ENCODE measurements around the gene CDH15. TPM values are rescaled to one million over a fixed set of nuclear protein-coding genes. Genes with fewer than 3 reads are reported as not detected.
A peak's percentile ranks its signal among the peaks of the same experiment; 100 is the strongest.
"Not testable (repeated sequence)": the region's sequence is repeated elsewhere in the genome, so short reads cannot be mapped to it uniquely, and the experiment has no call there.

The CDH15 gene
- total RNA-seq, 2 experiments from 2014 or later, result not detected

DNA sequence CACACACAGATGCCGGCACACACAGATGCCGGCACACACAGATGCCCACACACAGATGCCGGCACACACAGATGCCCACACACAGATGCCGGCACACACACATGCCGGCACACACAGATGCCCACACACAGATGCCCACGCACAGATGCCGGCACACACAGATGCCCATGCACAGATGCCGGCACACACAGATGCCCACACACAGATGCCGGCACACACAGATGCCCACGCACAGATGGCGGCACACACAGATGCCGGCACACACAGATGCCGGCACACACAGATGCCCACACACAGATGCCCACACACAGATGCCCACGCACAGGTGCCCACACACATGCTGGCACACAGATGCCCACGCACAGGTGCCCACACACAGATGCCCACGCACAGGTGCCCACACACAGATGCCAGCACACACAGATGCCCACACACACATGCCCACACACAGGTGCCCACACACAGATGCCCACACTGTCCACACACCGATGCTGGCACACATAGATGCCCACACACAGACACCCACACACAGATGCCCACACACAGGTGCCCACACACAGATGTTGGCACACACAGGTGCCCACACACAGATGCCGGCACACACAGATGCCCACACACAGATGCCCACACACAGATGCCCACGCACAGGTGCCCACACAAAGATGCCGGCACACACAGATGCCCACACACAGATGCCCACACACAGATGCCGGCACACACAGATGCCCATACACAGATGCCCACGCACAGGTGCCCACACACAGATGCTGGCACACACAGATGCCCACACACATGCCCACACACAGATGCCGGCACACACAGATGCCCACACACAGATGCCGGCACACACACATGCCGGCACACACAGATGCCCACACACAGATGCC lies 17.2 kb downstream of the CDH15 start:
- H3K36me3 Mint-ChIP-seq (ENCODE audit: low read depth); H3K4me1 Mint-ChIP-seq; H3K4me3 Mint-ChIP-seq; H3K27ac Mint-ChIP-seq; POLR2A ChIA-PET; ATAC-seq; H3K9me3 Mint-ChIP-seq (ENCODE audit: low read depth); CTCF ChIA-PET; DNase-seq; H3K27me3 Mint-ChIP-seq; intact Hi-C loops (cut with DNase I, micrococcal nuclease): not testable (repeated sequence)

DNA sequence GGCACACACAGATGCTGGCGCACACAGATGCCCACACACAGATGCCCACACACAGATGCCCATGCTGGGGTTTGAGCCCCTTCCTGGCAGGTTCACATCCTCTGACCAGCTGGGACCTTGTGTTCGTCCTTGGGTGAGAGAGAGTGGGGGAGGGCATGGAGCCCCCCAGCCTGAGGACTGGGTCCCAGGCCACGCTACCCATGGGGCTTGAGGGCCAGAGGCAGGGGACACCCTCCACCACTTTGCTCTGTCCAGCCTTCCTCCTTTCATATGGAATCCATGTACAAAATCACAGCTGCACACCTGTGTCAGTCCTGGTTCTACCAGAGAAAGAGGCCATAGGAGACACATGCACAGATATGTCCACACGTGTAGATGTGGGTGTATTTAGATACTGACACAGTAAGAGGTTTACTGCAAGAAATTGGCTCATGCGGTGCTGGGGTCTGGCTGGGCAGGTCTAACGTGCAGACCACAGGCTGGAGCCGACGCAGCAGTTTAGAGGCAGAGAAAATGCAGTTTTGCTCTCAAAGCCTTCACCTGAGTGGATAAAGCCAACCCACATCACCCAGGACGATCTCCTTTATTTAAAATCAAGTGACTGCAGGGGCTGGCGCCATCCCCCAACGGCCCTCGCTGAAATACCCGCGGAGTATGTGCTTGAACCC lies 17.9 kb downstream of the CDH15 start:
- no peaks in the 10 kb centered on the region for H3K9me3 Mint-ChIP-seq (ENCODE audit: low read depth)
- H3K4me3 Mint-ChIP-seq, result no peak overlapping the region
- H3K27ac Mint-ChIP-seq, result no peak overlapping the region
- H3K27me3 Mint-ChIP-seq, result no peaks in the 10 kb centered on the region
- ChIA-PET POLR2A (no interaction called here), CTCF (no interaction called here)
- peak; percentile 20 for DNase-seq
- no peaks in the 10 kb centered on the region for H3K36me3 Mint-ChIP-seq (ENCODE audit: low read depth)
- intact Hi-C loops (cut with DNase I, micrococcal nuclease), result loop anchor here in 1 of 2 experiments (5.0 kb wide), 1 partner anchor 318 kb away; the partner anchor contains the start of gene SPG7
- H3K4me1 Mint-ChIP-seq, result no peaks in the 10 kb centered on the region
- no peak for ATAC-seq

DNA sequence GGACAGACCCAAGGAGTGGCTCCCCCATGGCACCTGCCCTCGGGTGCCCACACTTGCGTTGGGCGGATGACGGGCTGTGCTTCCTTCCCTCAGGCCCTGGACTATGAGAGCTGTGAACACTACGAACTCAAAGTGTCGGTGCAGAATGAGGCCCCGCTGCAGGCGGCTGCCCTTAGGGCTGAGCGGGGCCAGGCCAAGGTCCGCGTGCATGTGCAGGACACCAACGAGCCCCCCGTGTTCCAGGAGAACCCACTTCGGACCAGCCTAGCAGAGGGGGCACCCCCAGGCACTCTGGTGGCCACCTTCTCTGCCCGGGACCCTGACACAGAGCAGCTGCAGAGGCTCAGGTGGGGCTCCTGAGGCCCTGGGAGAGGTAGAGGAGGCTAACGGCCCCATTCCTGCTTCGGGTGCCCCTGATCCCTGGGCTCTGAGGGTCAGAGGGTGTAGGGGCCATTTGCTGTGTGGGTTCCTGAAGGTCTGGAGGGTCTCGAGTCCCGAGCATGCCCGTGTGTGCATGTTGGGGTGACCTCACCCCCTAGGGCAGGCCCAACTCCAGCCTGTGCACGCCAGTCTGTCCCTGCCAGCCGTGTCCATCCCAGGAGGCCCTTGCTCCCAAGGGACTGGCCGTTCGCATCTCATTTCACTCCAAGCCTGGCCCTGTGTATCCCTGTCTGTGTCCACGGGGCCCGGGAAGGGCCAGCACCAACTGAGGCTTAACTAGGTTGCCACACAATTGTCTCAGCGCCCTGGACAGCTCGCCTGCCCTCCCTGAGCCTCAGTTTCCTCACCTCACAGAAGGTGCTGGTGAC lies 18.8 kb downstream of the CDH15 start:
- Mint-ChIP-seq H3K27me3 (no peaks in the 10 kb centered on the region), H3K9me3 (ENCODE audit: low read depth) (no peaks in the 10 kb centered on the region), H3K36me3 (ENCODE audit: low read depth) (no peaks in the 10 kb centered on the region), H3K4me3 (no peak overlapping the region), H3K4me1 (no peaks in the 10 kb centered on the region), H3K27ac (no peak overlapping the region)
- ChIA-PET CTCF (no interaction called here), POLR2A (no interaction called here)
- no peak for ATAC-seq
- no peak for DNase-seq
- intact Hi-C loops (cut with DNase I, micrococcal nuclease), result loop anchor here in 1 of 2 experiments (5.0 kb wide), 1 partner anchor 317 kb away; the partner anchor contains the start of gene SPG7

- intact Hi-C loops (cut with DNase I, micrococcal nuclease), result loop anchor here in 1 of 2 experiments (5.0 kb wide), 1 partner anchor 316 kb away; the partner anchor contains the start of gene SPG7
- DNase-seq (peak; percentile 19), ATAC-seq (no peak)
- ChIA-PET CTCF (no interaction called here), POLR2A (no interaction called here)
- Mint-ChIP-seq H3K36me3 (ENCODE audit: low read depth) (no peaks in the 10 kb centered on the region), H3K4me3 (no peak overlapping the region), H3K27me3 (no peaks in the 10 kb centered on the region), H3K9me3 (ENCODE audit: low read depth) (no peaks in the 10 kb centered on the region), H3K4me1 (no peaks in the 10 kb centered on the region), H3K27ac (no peak overlapping the region)
Observed at GRCh38 chr16:89191033-89191900, 19.7 kb downstream of the CDH15 start.

DNA sequence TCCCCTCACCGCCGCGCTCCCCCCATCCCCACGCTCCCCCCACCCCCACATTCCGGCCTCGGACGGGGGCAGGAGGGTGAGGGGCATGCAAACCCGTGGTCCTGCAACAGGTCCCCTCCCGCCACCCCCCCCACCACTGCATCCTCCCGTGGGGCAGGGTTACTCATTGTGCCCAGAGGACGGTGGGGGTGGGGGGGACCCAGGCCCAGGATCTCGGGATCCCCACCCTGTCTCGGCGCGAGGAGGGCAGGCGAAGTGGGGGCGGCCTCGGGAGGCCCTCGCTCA lies 20.3 kb downstream of the CDH15 start:
- Mint-ChIP-seq H3K4me3 (no peak overlapping the region), H3K4me1 (no peaks in the 10 kb centered on the region), H3K36me3 (ENCODE audit: low read depth) (no peaks in the 10 kb centered on the region), H3K27ac (no peak overlapping the region), H3K9me3 (ENCODE audit: low read depth) (no peaks in the 10 kb centered on the region), H3K27me3 (no peaks in the 10 kb centered on the region)
- ChIA-PET CTCF (no interaction called here), POLR2A (no interaction called here)
- DNase-seq (no peak), ATAC-seq (no peak)
- intact Hi-C loops (cut with DNase I, micrococcal nuclease), result loop anchor here in 1 of 2 experiments (1.0 to 5.0 kb wide), 8 partner anchors 21 to 740 kb away; partner anchors contain the start of genes CDH15, SPG7 and ZNF778

DNA sequence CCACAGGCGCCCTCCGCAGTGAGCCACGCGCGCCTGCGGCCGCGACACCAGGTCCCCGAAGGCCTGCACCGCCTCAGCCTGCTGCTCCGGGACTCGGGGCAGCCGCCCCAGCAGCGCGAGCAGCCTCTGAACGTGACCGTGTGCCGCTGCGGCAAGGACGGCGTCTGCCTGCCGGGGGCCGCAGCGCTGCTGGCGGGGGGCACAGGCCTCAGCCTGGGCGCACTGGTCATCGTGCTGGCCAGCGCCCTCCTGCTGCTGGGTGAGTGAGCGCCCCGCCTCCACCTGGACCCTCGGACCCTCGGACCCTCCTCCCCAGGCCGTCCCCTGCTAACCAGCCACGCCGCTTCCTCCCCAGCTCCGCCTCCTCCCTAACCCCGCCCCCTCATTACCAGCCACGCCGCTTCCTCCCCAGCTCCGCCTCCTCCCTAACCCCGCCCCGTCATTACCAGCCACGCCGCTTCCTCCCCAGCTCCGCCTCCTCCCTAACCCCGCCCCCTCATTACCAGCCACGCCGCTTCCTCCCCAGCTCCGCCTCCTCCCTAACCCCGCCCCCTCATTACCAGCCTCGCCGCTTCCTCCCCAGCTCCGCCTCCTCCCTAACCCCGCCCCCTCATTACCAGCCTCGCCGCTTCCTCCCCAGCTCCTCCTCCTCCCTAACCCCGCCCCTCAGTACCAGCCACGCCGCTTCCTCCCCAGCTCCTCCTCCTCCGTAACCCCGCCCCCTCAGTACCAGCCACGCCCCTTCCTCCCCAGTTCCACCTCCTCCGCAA lies 20.8 kb downstream of the CDH15 start:
- not testable (repeated sequence) for H3K4me3 Mint-ChIP-seq; H3K4me1 Mint-ChIP-seq; H3K27ac Mint-ChIP-seq; H3K36me3 Mint-ChIP-seq (ENCODE audit: low read depth); H3K9me3 Mint-ChIP-seq (ENCODE audit: low read depth); H3K27me3 Mint-ChIP-seq
- peak; percentile 52 for ATAC-seq
- CTCF ChIA-PET, result interaction anchor here (0.6 to 1.0 kb wide), 4 partner anchors 22 to 336 kb away, joined by 3 to 5 read pairs (median 4); partner anchors contain the start of genes GALNS and TRAPPC2L
- intact Hi-C loops (cut with DNase I, micrococcal nuclease), result loop anchor here in 1 of 2 experiments (1.0 to 5.0 kb wide), 8 partner anchors 21 to 740 kb away; partner anchors contain the start of genes CDH15, SPG7 and ZNF778
- peak; percentile 94 for DNase-seq
- POLR2A ChIA-PET, result interaction anchor here (0.6 to 1.4 kb wide), 6 partner anchors 9 to 1324 kb away, joined by 3 to 5 read pairs (median 4); partner anchors contain the start of genes APRT, CDH15, GALNS and TRAPPC2L

DNA sequence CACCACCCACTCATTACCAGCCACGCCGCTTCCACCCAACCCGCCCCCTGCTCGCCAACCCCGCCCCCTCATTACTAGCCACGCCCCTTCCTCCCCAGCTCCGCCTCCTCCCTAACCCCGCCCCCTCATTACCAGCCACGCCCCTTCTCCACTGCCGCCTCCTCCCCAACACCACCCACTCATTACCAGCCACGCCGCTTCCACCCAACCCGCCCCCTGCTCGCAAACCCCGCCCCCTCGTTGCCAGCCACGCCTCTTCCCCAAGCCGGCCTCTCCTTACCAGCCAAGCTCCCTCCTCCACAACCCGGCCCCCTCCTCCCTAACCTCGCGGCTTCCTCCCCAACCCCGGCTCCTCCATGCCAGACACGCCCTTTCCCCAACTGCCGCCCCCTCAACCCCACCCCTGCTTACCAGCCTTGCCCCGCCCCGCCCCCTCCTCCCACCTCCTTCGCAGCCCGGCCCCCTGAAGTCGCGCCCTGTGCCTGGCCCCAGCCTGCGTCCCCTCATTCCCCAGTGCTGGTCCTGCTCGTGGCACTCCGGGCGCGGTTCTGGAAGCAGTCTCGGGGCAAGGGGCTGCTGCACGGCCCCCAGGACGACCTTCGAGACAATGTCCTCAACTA lies 21.5 kb downstream of the CDH15 start:
- no peak for DNase-seq

DNA sequence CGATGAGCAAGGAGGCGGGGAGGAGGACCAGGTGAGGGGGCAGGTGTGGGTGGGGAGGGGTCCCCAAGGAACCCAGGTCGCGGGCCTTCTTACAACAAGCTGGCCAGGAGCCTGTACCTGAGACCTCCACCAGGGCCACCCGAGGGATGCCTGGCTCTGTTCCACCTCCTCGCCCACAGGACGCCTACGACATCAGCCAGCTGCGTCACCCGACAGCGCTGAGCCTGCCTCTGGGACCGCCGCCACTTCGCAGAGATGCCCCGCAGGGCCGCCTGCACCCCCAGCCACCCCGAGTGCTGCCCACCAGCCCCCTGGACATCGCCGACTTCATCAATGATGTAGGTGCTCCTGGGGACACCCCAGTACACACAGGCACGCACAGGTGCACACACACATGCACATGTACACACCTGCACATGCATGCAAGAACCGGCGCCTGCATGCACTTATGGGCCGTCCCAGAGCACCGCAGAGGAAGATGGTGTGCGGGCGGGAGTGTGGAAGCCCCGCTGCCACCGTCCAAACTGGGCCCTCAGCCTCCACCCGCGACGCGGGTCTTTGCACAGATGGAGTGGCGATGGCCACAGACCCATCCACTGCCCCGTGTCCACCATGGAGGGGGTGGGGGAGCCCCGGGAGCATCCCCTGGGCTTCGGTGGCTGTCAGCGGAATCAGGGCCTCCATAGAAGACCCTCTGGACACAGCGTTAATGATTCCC lies 22.2 kb downstream of the CDH15 start:
- DNase-seq, result peak; percentile 35
- Mint-ChIP-seq H3K36me3 (ENCODE audit: low read depth) (no peaks in the 10 kb centered on the region), H3K27ac (no peak overlapping the region), H3K27me3 (no peaks in the 10 kb centered on the region), H3K4me3 (no peak overlapping the region), H3K4me1 (no peaks in the 10 kb centered on the region), H3K9me3 (ENCODE audit: low read depth) (no peaks in the 10 kb centered on the region)
- CTCF ChIA-PET, result no interaction called here
- intact Hi-C loops (cut with DNase I, micrococcal nuclease), result loop anchor here (1.0 to 5.0 kb wide), 10 partner anchors 8 to 681 kb away; partner anchors contain the start of genes CDH15 (in 1 of the 2), CYBA (in 1 of the 2), SPG7 (in 1 of the 2) and TRAPPC2L (in 1 of the 2)
- no peak for ATAC-seq
- POLR2A ChIA-PET, result interaction anchor here (0.5 to 1.4 kb wide), 2 partner anchors 8 to 786 kb away, joined by 3 to 4 read pairs; no protein-coding TSS in a partner anchor

More for the DNA sequence above, 21.5 kb downstream of the CDH15 start:
- Mint-ChIP-seq H3K27ac (no peak overlapping the region), H3K4me3 (no peak overlapping the region), H3K27me3 (no peaks in the 10 kb centered on the region), H3K4me1 (no peaks in the 10 kb centered on the region), H3K9me3 (ENCODE audit: low read depth) (no peaks in the 10 kb centered on the region), H3K36me3 (ENCODE audit: low read depth) (no peaks in the 10 kb centered on the region)
- intact Hi-C loops (cut with DNase I, micrococcal nuclease), result loop anchor here (1.0 to 5.0 kb wide), 12 partner anchors 8 to 741 kb away; partner anchors contain the start of genes CDH15 (in 2 of the 2), CYBA (in 1 of the 2), SPG7 (in 1 of the 2) and TRAPPC2L (in 1 of the 2)
- ATAC-seq, result peak; percentile 78
- CTCF ChIA-PET, result interaction anchor here (0.6 to 1.0 kb wide), 4 partner anchors 22 to 336 kb away, joined by 3 to 5 read pairs (median 4); partner anchors contain the start of genes GALNS and TRAPPC2L
- POLR2A ChIA-PET, result interaction anchor here (0.9 to 1.4 kb wide), 4 partner anchors 9 to 381 kb away, joined by 3 to 5 read pairs (median 4); partner anchors contain the start of genes APRT, GALNS and TRAPPC2L

Measured in activated CD4-positive, alpha-beta T cell treated with anti-CD3 and anti-CD28 coated beads for 36 hours (primary cell).